ENCODE data around the gene ANKRD6. TPM values are rescaled to one million over a fixed set of nuclear protein-coding genes. Genes with fewer than 3 reads are reported as not detected.
A peak's percentile ranks its signal among the peaks of the same experiment; 100 is the strongest.

The ANKRD6 gene
- total RNA-seq, 4 donors from 2014 or later = 9.8 to 19.0 (median 12.2) TPM

GRCh38 chr6:89482126-89482525, 49.2 kb downstream of the ANKRD6 start:
- ATAC-seq = no peak
- H3K36me3 ChIP-seq = no peaks in the 10 kb centered on the region
- no peak for TF ChIP-seq POLR2AphosphoS5 (IDR thresholded peaks at IDR 0.05)
- no peak for TF ChIP-seq POLR2A (IDR thresholded peaks at IDR 0.05)
- TF ChIP-seq EP300 (IDR thresholded peaks at IDR 0.05) = no peak
- TF ChIP-seq CTCF (IDR thresholded peaks at IDR 0.05) = no peak
- H3K9me3 ChIP-seq = no peaks in the 10 kb centered on the region
- WGBS, 2 donors (ENCODE audit: low coverage in 1 of 2) = 6 to 21% methylated on average over 1 of the region's 1 CpG
- no peak overlapping the region for H3K4me3 ChIP-seq
- H3K27me3 ChIP-seq = no peaks in the 10 kb centered on the region
- peaks cover 0 to 29% (median 12%) of the 10 kb centered on the region in 3 donors for H3K4me1 ChIP-seq
- no peak overlapping the region for H3K27ac ChIP-seq

- ATAC-seq = peak; percentile 28
- H3K27ac ChIP-seq = peak overlapping the region in 1 of 4 donors; percentile 33
- TF ChIP-seq EP300 (IDR thresholded peaks at IDR 0.05) (no peak), POLR2AphosphoS5 (IDR thresholded peaks at IDR 0.05) (no peak), CTCF (IDR thresholded peaks at IDR 0.05) (no peak), POLR2A (IDR thresholded peaks at IDR 0.05) (no peak)
- 28 to 67% methylated on average over 1 to 5 of the region's 7 CpGs for WGBS, 2 donors (ENCODE audit: low coverage in 1 of 2)
- no peak overlapping the region for H3K4me3 ChIP-seq
- H3K4me1 ChIP-seq = peaks cover 0 to 29% (median 12%) of the 10 kb centered on the region in 3 donors
- no peaks in the 10 kb centered on the region for H3K27me3 ChIP-seq
- H3K36me3 ChIP-seq = no peaks in the 10 kb centered on the region
- H3K9me3 ChIP-seq = no peaks in the 10 kb centered on the region
Measured at GRCh38 chr6:89483111-89483720, 50.3 kb downstream of the ANKRD6 start.

- H3K27ac ChIP-seq = no peak overlapping the region
- H3K36me3 ChIP-seq = no peaks in the 10 kb centered on the region
- TF ChIP-seq CTCF (IDR thresholded peaks at IDR 0.05) (no peak), POLR2AphosphoS5 (IDR thresholded peaks at IDR 0.05) (no peak), POLR2A (IDR thresholded peaks at IDR 0.05) (no peak), EP300 (IDR thresholded peaks at IDR 0.05) (no peak)
- ATAC-seq = no peak
- H3K4me1 ChIP-seq = peaks cover 0 to 29% (median 12%) of the 10 kb centered on the region in 3 donors
- no peak overlapping the region for H3K4me3 ChIP-seq
- no peaks in the 10 kb centered on the region for H3K9me3 ChIP-seq
- H3K27me3 ChIP-seq = no peaks in the 10 kb centered on the region
- WGBS, 2 donors (ENCODE audit: low coverage in 1 of 2) = 86 to 100% methylated on average over 1 to 2 of the region's 3 CpGs
Measured at GRCh38 chr6:89485320-89485719, 52.4 kb downstream of the ANKRD6 start.

GRCh38 chr6:89487864-89488263, 54.9 kb downstream of the ANKRD6 start:
- ATAC-seq = no peak
- Histone ChIP-seq H3K27me3 (no peaks in the 10 kb centered on the region), H3K4me3 (no peak overlapping the region), H3K27ac (no peak overlapping the region), H3K36me3 (no peaks in the 10 kb centered on the region), H3K4me1 (peaks cover 0 to 15% (median 6%) of the 10 kb centered on the region in 3 donors), H3K9me3 (no peaks in the 10 kb centered on the region)
- 90% methylated on average over 1 of the region's 1 CpG; no CpG with 5 or more reads in 1 of the 2 donors for WGBS, 2 donors (ENCODE audit: low coverage in 1 of 2)
- TF ChIP-seq EP300 (IDR thresholded peaks at IDR 0.05) = no peak
- no peak for TF ChIP-seq CTCF (IDR thresholded peaks at IDR 0.05)
- TF ChIP-seq POLR2AphosphoS5 (IDR thresholded peaks at IDR 0.05) = no peak
- TF ChIP-seq POLR2A (IDR thresholded peaks at IDR 0.05) = no peak

GRCh38 chr6:89488438-89488837, 55.5 kb downstream of the ANKRD6 start:
- Histone ChIP-seq H3K36me3 (no peaks in the 10 kb centered on the region), H3K4me1 (peaks cover 0 to 9% (median under 1%) of the 10 kb centered on the region in 3 donors), H3K27ac (no peak overlapping the region), H3K27me3 (no peaks in the 10 kb centered on the region), H3K9me3 (no peaks in the 10 kb centered on the region), H3K4me3 (no peak overlapping the region)
- TF ChIP-seq EP300 (IDR thresholded peaks at IDR 0.05) = no peak
- no peak for TF ChIP-seq POLR2A (IDR thresholded peaks at IDR 0.05)
- ATAC-seq = no peak
